Endothelial cell of umbilical vein (primary cell): ENCODE data around the gene SS18L1. TPM values are rescaled to one million over a fixed set of nuclear protein-coding genes. Genes with fewer than 3 reads are reported as not detected.

ENCODE experiments used
- BruUV-seq: library from RNA; stranded (reverse); fragments of 400-500 nt; replicated peaks from 2 replicates; lab custom pipeline; 2021; lab: Mats Ljungman, UMichigan
- CTCF ChIA-PET: fragments of 300-600, 350-600 bp; sonication (Branson Sonifier 250); formaldehyde crosslinking; loops from one replicate; lab custom pipeline; 2021; ENCODE audit warnings: antibody characterized with exemption, inconsistent platforms; lab: Charles Lee
- POLR2A ChIA-PET: fragments of 300-600, 350-600 bp; sonication (Branson Sonifier 250); formaldehyde crosslinking; loops from one replicate; lab custom pipeline; 2021; ENCODE audit warnings: antibody characterized with exemption, inconsistent platforms; lab: Charles Lee
- DNase-seq: peaks from one replicate; pipeline ENCODE4 v3.0.0-alpha.2; 2011; ENCODE audit warnings: low read depth, low spot score
- FAIRE-seq: peaks from 2 replicates; lab custom pipeline; 2011; peaks lifted over from hg19 to GRCh38; lab: Jason Lieb, UNC
- H2AFZ ChIP-seq: 2 replicates; pipeline ENCODE4 v1.6.0; 2012; ENCODE audit warnings: low read depth, low read length, control low read depth, inconsistent platforms
- H3K27ac ChIP-seq: 2 replicates; pipeline ENCODE4 v1.5.1; 2011; ENCODE audit warnings: low read depth, mild to moderate bottlenecking, control low read depth, low read length, moderate library complexity; ENCODE audit not compliant: insufficient read depth
- H3K27me3 ChIP-seq, 2 experiments: 2 replicates each; pipeline versions ENCODE4 v1.6.0 to v1.6.1; 2011; ENCODE audit warnings: low read length in 2 of 2, mixed read lengths in 1 of 2; ENCODE audit not compliant: control insufficient read depth in 2 of 2, insufficient read depth in 2 of 2
- H3K36me3 ChIP-seq, 2 experiments: 2 replicates in 1 of 2; 3 replicates in 1 of 2; pipeline ENCODE4 v1.5.1; 2011; ENCODE audit warnings: low read length in 2 of 2, mild to moderate bottlenecking in 1 of 2, moderate library complexity in 1 of 2; ENCODE audit not compliant: control insufficient read depth in 2 of 2, insufficient read depth in 2 of 2; ENCODE audit errors: extremely low read depth in 1 of 2
- H3K4me1 ChIP-seq: 3 replicates; pipeline ENCODE4 v1.5.1; 2011; ENCODE audit warnings: mild to moderate bottlenecking, low read length; ENCODE audit not compliant: control insufficient read depth, insufficient read depth; ENCODE audit errors: extremely low read depth
- H3K4me2 ChIP-seq: 2 replicates; pipeline ENCODE4 v1.6.1; 2011; ENCODE audit warnings: low read length, control low read depth, mixed read lengths; ENCODE audit not compliant: insufficient read depth
- H3K4me3 ChIP-seq, 3 experiments: fragments of 200-600 bp in 1 of 3; sonication (generic), shearing (Covaris generic) in 1 of 3; replicated peaks in 1 of 3; 2 replicates each; pipeline ENCODE4 v1.5.1; 2011 to 2016; ENCODE audit warnings: control low read depth in 3 of 3, low read length in 3 of 3, mild to moderate bottlenecking in 2 of 3, inconsistent platforms in 1 of 3, low read depth in 1 of 3, moderate library complexity in 1 of 3; ENCODE audit not compliant: insufficient read depth in 1 of 3
- H3K79me2 ChIP-seq: 2 replicates; pipeline ENCODE4 v1.6.0; 2012; ENCODE audit warnings: low read length, inconsistent platforms; ENCODE audit not compliant: control insufficient read depth, insufficient read depth
- H3K9ac ChIP-seq: replicated peaks from 2 replicates; pipeline ENCODE3; 2011; ENCODE audit warnings: low read length, control low read depth; ENCODE audit not compliant: insufficient read depth; ENCODE audit errors: extremely low read depth
- H3K9me1 ChIP-seq: replicated peaks from 3 replicates; pipeline ENCODE4 v1.6.0; 2011; ENCODE audit warnings: mild to moderate bottlenecking, low read length; ENCODE audit not compliant: control insufficient read depth, insufficient read depth; ENCODE audit errors: extremely low read depth
- H3K9me3 ChIP-seq: replicated peaks from 2 replicates; pipeline ENCODE4 v1.5.1; 2012; ENCODE audit warnings: low read length, inconsistent platforms; ENCODE audit not compliant: control insufficient read depth, insufficient read depth
- H4K20me1 ChIP-seq: replicated peaks from 2 replicates; pipeline ENCODE3; 2011; ENCODE audit warnings: mild to moderate bottlenecking, low read length; ENCODE audit not compliant: control insufficient read depth, insufficient read depth; ENCODE audit errors: extremely low read depth
- EZH2 ChIP-seq: IDR thresholded peaks from 2 replicates; pipeline ENCODE4 v1.6.1; 2012; ENCODE audit warnings: borderline replicate concordance, low read depth, mild to moderate bottlenecking, moderate library complexity, low read length, inconsistent platforms; ENCODE audit not compliant: severe bottlenecking
- FOS ChIP-seq: IDR thresholded peaks from 2 replicates; pipeline ENCODE4 v1.6.1; 2011; ENCODE audit warnings: mild to moderate bottlenecking, low read length, moderate library complexity, borderline replicate concordance; ENCODE audit not compliant: insufficient read depth
- GATA2 ChIP-seq: IDR thresholded peaks from 2 replicates; pipeline ENCODE4 v1.7.0; 2011; ENCODE audit warnings: low read depth, mild to moderate bottlenecking, moderate library complexity, mixed read lengths, low read length; ENCODE audit not compliant: insufficient read length, insufficient read depth
- JUN ChIP-seq: IDR thresholded peaks from 2 replicates; pipeline ENCODE4 v1.6.1; 2011; ENCODE audit warnings: borderline replicate concordance, low read depth; ENCODE audit not compliant: insufficient read length, insufficient read depth
- MYC ChIP-seq: IDR thresholded peaks from one replicate; pipeline ENCODE4 v1.6.1; 2011; ENCODE audit warnings: mild to moderate bottlenecking, low read depth, low read length
- POLR2A ChIP-seq: IDR thresholded peaks from 2 replicates; pipeline ENCODE4 v1.6.1; 2012; ENCODE audit warnings: low read depth, mild to moderate bottlenecking, control low read depth, low read length
- POLR2AphosphoS5 ChIP-seq: IDR thresholded peaks from 2 replicates; pipeline ENCODE4 v1.6.1; 2012; ENCODE audit warnings: low read depth, mild to moderate bottlenecking, control low read depth, low read length, moderate library complexity; ENCODE audit not compliant: insufficient read depth
- dilution Hi-C: fragments of 300-500 bp; cut with MboI; formaldehyde crosslinking; loops from one replicate; pipeline ENCODE4 v1.15.0; 2019; ENCODE audit warnings: low sequenced_read_pairs; ENCODE audit not compliant: extremely low pct_ligation_motif_present
- intact Hi-C: fragments of 100-400 bp; cut with micrococcal nuclease; formaldehyde crosslinking; loops from one replicate; pipeline ENCODE4 v1.10.0; 2022
- polyA plus RNA-seq, 4 experiments: library from polyadenylated mRNA; depleted of rRNA in 3 of 4; stranded (reverse) in 3 of 4; unstranded in 1 of 4; fragments of >200 nt; gene quantifications; 2 replicates each; pipeline versions ENCODE4 v1.2.1 to v1.2.3, GENCODE V29; 2011 to 2012; ENCODE audit warnings: missing spikeins in 1 of 4
- total RNA-seq: library from RNA; stranded (reverse); gene quantifications from 2 replicates; pipeline ENCODE4 v1.2.3, GENCODE V29; 2021
- TF ChIP-seq, protein P1 (sequence below): IDR thresholded peaks from 2 replicates; pipeline ENCODE4 v1.6.1; 2011; ENCODE audit not compliant: insufficient read depth, insufficient read length
- TF ChIP-seq, protein P2 (sequence below), 2 donors: IDR thresholded peaks; 1 replicate in 1 of 2; 2 replicates in 1 of 2; pipeline ENCODE4 v1.5.1; 2011; ENCODE audit warnings: low read length in 2 of 2, mild to moderate bottlenecking in 2 of 2, moderate library complexity in 2 of 2, control low read depth in 1 of 2, inconsistent platforms in 1 of 2, low read depth in 1 of 2; ENCODE audit not compliant: insufficient read depth in 1 of 2; ENCODE audit errors: extremely low read depth in 1 of 2

The SS18L1 gene
- total and polyA plus RNA-seq, 2 donors (not counting 3 experiments of a cell fraction or from before 2014, with no cell fraction given): 15.4 to 21.7 TPM

DNA sequence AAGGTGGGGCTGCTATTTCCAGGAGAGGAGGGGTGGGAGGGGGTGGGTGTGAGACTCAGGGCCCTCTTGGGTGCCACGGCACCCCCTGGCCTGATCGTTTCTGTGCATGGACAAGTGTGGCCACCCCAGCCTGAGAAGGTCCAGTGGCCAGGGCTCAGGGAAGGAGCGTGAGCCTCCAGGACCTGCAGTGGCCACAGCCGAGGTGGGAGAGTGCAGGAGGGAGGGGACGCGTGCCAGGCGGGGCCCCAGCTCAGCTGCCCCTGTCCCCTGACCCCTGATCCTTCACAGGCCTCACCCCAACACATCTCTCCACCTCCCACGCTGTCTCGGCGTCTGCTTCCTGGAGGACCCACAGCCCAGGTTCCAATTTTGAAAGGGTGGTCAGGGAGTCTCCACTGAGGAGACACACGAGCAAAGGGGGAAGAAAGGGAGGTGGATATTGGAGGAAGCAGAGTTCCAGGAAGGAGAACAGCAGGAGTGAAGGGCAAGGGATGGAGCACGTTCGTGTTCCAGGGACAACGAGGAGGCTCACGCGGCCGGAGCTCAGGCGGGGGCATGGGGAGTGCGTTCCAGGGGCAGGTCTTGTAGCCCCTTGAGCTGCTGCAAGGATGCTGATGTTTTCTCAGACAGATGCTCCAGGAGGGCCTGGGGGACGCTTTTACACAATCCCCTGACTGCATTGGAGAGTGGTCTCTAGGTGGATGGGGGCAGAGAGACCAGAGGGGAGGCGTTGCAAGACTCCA is 80.7 kb downstream of the SS18L1 start:
- no TSS peak for BruUV-seq
- TF ChIP-seq, protein P1, sequence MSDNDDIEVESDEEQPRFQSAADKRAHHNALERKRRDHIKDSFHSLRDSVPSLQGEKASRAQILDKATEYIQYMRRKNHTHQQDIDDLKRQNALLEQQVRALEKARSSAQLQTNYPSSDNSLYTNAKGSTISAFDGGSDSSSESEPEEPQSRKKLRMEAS: no peak
- no peaks in the 10 kb centered on the region for H3K9me3 ChIP-seq
- H3K27ac ChIP-seq: no peak overlapping the region
- H3K36me3 ChIP-seq: no peaks in the 10 kb centered on the region
- POLR2A ChIA-PET: no interaction called here
- H3K27me3 ChIP-seq: peaks cover 17% of the 10 kb centered on the region in 2 experiments
- H3K4me3 ChIP-seq: no peak overlapping the region
- no peaks in the 10 kb centered on the region for H3K9me1 ChIP-seq
- H3K4me2 ChIP-seq: no peak overlapping the region
- no peaks in the 10 kb centered on the region for H3K79me2 ChIP-seq
- DNase-seq: no peak
- CTCF ChIA-PET: no interaction called here
- dilution Hi-C loops: no loop called here
- intact Hi-C loops: no loop called here
- peaks cover 3% of the 10 kb centered on the region for H3K4me1 ChIP-seq
- no peak for FAIRE-seq
- no peak overlapping the region for H2AFZ ChIP-seq
- H3K9ac ChIP-seq: no peak overlapping the region
- no peaks in the 10 kb centered on the region for H4K20me1 ChIP-seq

DNA sequence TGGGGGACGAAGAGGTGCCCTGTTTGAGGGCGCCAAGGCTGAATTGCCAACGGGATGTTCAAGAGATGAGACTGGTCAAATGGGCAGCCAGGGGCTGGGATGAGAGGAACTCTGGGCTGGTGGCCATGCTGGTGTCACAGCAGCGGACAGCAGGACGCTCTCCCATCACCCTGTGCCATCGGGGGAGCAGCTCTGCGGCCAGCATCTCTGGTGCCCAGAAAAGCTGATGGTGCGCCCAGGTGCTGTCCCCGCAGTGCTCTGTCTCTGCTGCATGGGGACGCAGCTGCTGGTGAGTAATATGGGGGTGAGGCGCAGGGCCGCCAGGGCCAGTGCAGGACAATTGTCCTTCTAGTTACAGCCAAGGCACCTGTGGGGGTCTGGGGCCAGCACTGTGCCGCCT is 81.5 kb downstream of the SS18L1 start:
- Histone ChIP-seq H2AFZ (no peak overlapping the region), H3K9me3 (no peaks in the 10 kb centered on the region), H3K9me1 (no peaks in the 10 kb centered on the region), H3K79me2 (no peaks in the 10 kb centered on the region), H3K4me2 (no peak overlapping the region), H3K27ac (no peak overlapping the region), H3K36me3 (no peaks in the 10 kb centered on the region), H3K9ac (no peak overlapping the region), H3K27me3 (peaks cover 13 to 16% of the 10 kb centered on the region in 2 experiments), H3K4me3 (no peak overlapping the region), H3K4me1 (no peaks in the 10 kb centered on the region), H4K20me1 (no peaks in the 10 kb centered on the region)
- no peak for DNase-seq
- no peak for FAIRE-seq
- ChIA-PET CTCF (no interaction called here), POLR2A (no interaction called here)
- dilution Hi-C loops (no loop called here), intact Hi-C loops (no loop called here)
- TF ChIP-seq JUN (no peak), EZH2 (no peak), MYC (no peak), POLR2AphosphoS5 (no peak), GATA2 (no peak), FOS (no peak), POLR2A (no peak)
- TF ChIP-seq, protein P2, sequence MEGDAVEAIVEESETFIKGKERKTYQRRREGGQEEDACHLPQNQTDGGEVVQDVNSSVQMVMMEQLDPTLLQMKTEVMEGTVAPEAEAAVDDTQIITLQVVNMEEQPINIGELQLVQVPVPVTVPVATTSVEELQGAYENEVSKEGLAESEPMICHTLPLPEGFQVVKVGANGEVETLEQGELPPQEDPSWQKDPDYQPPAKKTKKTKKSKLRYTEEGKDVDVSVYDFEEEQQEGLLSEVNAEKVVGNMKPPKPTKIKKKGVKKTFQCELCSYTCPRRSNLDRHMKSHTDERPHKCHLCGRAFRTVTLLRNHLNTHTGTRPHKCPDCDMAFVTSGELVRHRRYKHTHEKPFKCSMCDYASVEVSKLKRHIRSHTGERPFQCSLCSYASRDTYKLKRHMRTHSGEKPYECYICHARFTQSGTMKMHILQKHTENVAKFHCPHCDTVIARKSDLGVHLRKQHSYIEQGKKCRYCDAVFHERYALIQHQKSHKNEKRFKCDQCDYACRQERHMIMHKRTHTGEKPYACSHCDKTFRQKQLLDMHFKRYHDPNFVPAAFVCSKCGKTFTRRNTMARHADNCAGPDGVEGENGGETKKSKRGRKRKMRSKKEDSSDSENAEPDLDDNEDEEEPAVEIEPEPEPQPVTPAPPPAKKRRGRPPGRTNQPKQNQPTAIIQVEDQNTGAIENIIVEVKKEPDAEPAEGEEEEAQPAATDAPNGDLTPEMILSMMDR (IDR thresholded peaks at IDR 0.05; ENCODE audit: extremely low read depth in 1 of 2, insufficient read depth in 1 of 2, low read depth in 1 of 2, low read length in 2 of 2): no peak
- TF ChIP-seq, protein P1: no peak
- no TSS peak for BruUV-seq
